ENCODE measurements around the gene RAD50.

The RAD50 gene

GRCh38 chr5:132667761-132668705 is 111.3 kb downstream of the RAD50 start:
- no peak overlapping the region for H3K27ac ChIP-seq (replicated peaks; ENCODE audit: low read length)
- H2BK5ac ChIP-seq (ENCODE audit: low read length) = no peak overlapping the region
- H3K23ac ChIP-seq (ENCODE audit: low read depth, low read length, poor library complexity) = no peak overlapping the region
- no peak overlapping the region for H3K4ac ChIP-seq (ENCODE audit: low read length)
- WGBS, 2 donors (ENCODE audit: extremely low coverage in 2 of 2, insufficient read length in 2 of 2, insufficient replicate concordance in 1 of 2) = no CpG with 5 or more reads among the region's 22 CpGs
- H3K18ac ChIP-seq (ENCODE audit: low read length) = peak overlapping the region; percentile 49
- no peak overlapping the region for H3K14ac ChIP-seq (ENCODE audit: low read length)
- peaks cover 7 to 14% of the 10 kb centered on the region in 2 donors for H3K4me1 ChIP-seq (ENCODE audit: control insufficient read depth in 2 of 2, insufficient read depth in 1 of 2, low read depth in 1 of 2, low read length in 2 of 2)
- H3K9ac ChIP-seq (ENCODE audit: low read depth, low read length, poor library complexity) = no peak overlapping the region
- no peaks in the 10 kb centered on the region for H3K79me1 ChIP-seq (ENCODE audit: low read depth, low read length)
- no peak overlapping the region for H4K91ac ChIP-seq (ENCODE audit: low read depth, low read length, poor library complexity)
- DNase-seq (ENCODE audit: low spot score) = no peak
- H2BK15ac ChIP-seq (ENCODE audit: low read length) = no peak overlapping the region
- H2BK120ac ChIP-seq (ENCODE audit: low read depth, low read length) = no peak overlapping the region
- no peak overlapping the region for H2BK12ac ChIP-seq (ENCODE audit: low read length)
- H3K27me3 ChIP-seq (ENCODE audit: control insufficient read depth in 3 of 3, insufficient read depth in 3 of 3, low read depth in 1 of 3, low read length in 3 of 3) = peaks cover 0 to 21% (median 0%) of the 10 kb centered on the region in 3 experiments
- no peak overlapping the region for H3K4me2 ChIP-seq (ENCODE audit: insufficient read depth, low read length, poor library complexity, severe bottlenecking)
- H3K9me3 ChIP-seq (replicated peaks in 1 of 2; ENCODE audit: control insufficient read depth in 2 of 2, insufficient read depth in 1 of 2, low read depth in 1 of 2, low read length in 2 of 2) = no peaks in the 10 kb centered on the region
- no peak overlapping the region for H2AK5ac ChIP-seq (ENCODE audit: low read depth, low read length)
- H3K36me3 ChIP-seq (replicated peaks in 1 of 2; ENCODE audit: control insufficient read depth in 2 of 2, insufficient read depth in 2 of 2, low read length in 2 of 2) = no peaks in the 10 kb centered on the region
- no peak overlapping the region for H4K8ac ChIP-seq (ENCODE audit: low read depth, low read length)
- H3K4me3 ChIP-seq (ENCODE audit: low read length in 2 of 2) = no peak overlapping the region
- H2AFZ ChIP-seq (ENCODE audit: low read length) = peak overlapping the region; percentile 6

- Histone ChIP-seq H2BK120ac (ENCODE audit: low read depth, low read length) (no peak overlapping the region), H3K23ac (ENCODE audit: low read depth, low read length, poor library complexity) (no peak overlapping the region), H2BK5ac (ENCODE audit: low read length) (no peak overlapping the region), H2AK5ac (ENCODE audit: low read depth, low read length) (no peak overlapping the region), H3K4me1 (ENCODE audit: control insufficient read depth in 2 of 2, insufficient read depth in 1 of 2, low read depth in 1 of 2, low read length in 2 of 2) (peaks cover 2 to 6% of the 10 kb centered on the region in 2 donors), H3K9me3 (replicated peaks in 1 of 2; ENCODE audit: control insufficient read depth in 2 of 2, insufficient read depth in 1 of 2, low read depth in 1 of 2, low read length in 2 of 2) (no peaks in the 10 kb centered on the region), H2BK15ac (ENCODE audit: low read length) (no peak overlapping the region), H3K4me3 (ENCODE audit: low read length in 2 of 2) (no peak overlapping the region), H3K36me3 (replicated peaks in 1 of 2; ENCODE audit: control insufficient read depth in 2 of 2, insufficient read depth in 2 of 2, low read length in 2 of 2) (no peaks in the 10 kb centered on the region), H3K79me1 (ENCODE audit: low read depth, low read length) (no peaks in the 10 kb centered on the region), H2BK12ac (ENCODE audit: low read length) (no peak overlapping the region), H3K18ac (ENCODE audit: low read length) (no peak overlapping the region), H3K27ac (replicated peaks; ENCODE audit: low read length) (no peak overlapping the region), H3K4me2 (ENCODE audit: insufficient read depth, low read length, poor library complexity, severe bottlenecking) (no peak overlapping the region), H2AFZ (ENCODE audit: low read length) (no peak overlapping the region), H4K8ac (ENCODE audit: low read depth, low read length) (no peak overlapping the region), H3K4ac (ENCODE audit: low read length) (no peak overlapping the region), H3K27me3 (ENCODE audit: control insufficient read depth in 3 of 3, insufficient read depth in 3 of 3, low read depth in 1 of 3, low read length in 3 of 3) (peaks cover 0 to 27% (median 0%) of the 10 kb centered on the region in 3 experiments), H4K91ac (ENCODE audit: low read depth, low read length, poor library complexity) (no peak overlapping the region), H3K14ac (ENCODE audit: low read length) (peak overlapping the region; percentile 42), H3K9ac (ENCODE audit: low read depth, low read length, poor library complexity) (no peak overlapping the region)
- no peak for DNase-seq (ENCODE audit: low spot score)
- no CpG with 5 or more reads among the region's 14 CpGs for WGBS, 2 donors (ENCODE audit: extremely low coverage in 2 of 2, insufficient read length in 2 of 2, insufficient replicate concordance in 1 of 2)
Measured at GRCh38 chr5:132668706-132669454, 112.1 kb downstream of the RAD50 start.

GRCh38 chr5:132669455-132669820 is 112.7 kb downstream of the RAD50 start:
- H2BK5ac ChIP-seq (ENCODE audit: low read length) = no peak overlapping the region
- H3K9ac ChIP-seq (ENCODE audit: low read depth, low read length, poor library complexity) = no peak overlapping the region
- H3K27ac ChIP-seq (replicated peaks; ENCODE audit: low read length) = no peak overlapping the region
- no peak overlapping the region for H2AK5ac ChIP-seq (ENCODE audit: low read depth, low read length)
- H3K4ac ChIP-seq (ENCODE audit: low read length) = no peak overlapping the region
- no peaks in the 10 kb centered on the region for H3K79me1 ChIP-seq (ENCODE audit: low read depth, low read length)
- no peak overlapping the region for H2BK120ac ChIP-seq (ENCODE audit: low read depth, low read length)
- no peak overlapping the region for H2BK15ac ChIP-seq (ENCODE audit: low read length)
- no peaks in the 10 kb centered on the region for H3K9me3 ChIP-seq (replicated peaks in 1 of 2; ENCODE audit: control insufficient read depth in 2 of 2, insufficient read depth in 1 of 2, low read depth in 1 of 2, low read length in 2 of 2)
- no peak overlapping the region for H3K4me2 ChIP-seq (ENCODE audit: insufficient read depth, low read length, poor library complexity, severe bottlenecking)
- H3K18ac ChIP-seq (ENCODE audit: low read length) = no peak overlapping the region
- H4K8ac ChIP-seq (ENCODE audit: low read depth, low read length) = no peak overlapping the region
- H3K14ac ChIP-seq (ENCODE audit: low read length) = peak overlapping the region; percentile 42
- H3K27me3 ChIP-seq (ENCODE audit: control insufficient read depth in 3 of 3, insufficient read depth in 3 of 3, low read depth in 1 of 3, low read length in 3 of 3) = peaks cover 0 to 32% (median 0%) of the 10 kb centered on the region in 3 experiments
- H3K4me1 ChIP-seq (ENCODE audit: control insufficient read depth in 2 of 2, insufficient read depth in 1 of 2, low read depth in 1 of 2, low read length in 2 of 2) = peaks cover 0 to 3% of the 10 kb centered on the region in 2 donors
- no peak overlapping the region for H4K91ac ChIP-seq (ENCODE audit: low read depth, low read length, poor library complexity)
- no peak overlapping the region for H2BK12ac ChIP-seq (ENCODE audit: low read length)
- WGBS, 2 donors (ENCODE audit: extremely low coverage in 2 of 2, insufficient read length in 2 of 2, insufficient replicate concordance in 1 of 2) = no CpG with 5 or more reads among the region's 7 CpGs
- no peak for DNase-seq (ENCODE audit: low spot score)
- no peak overlapping the region for H2AFZ ChIP-seq (ENCODE audit: low read length)
- H3K4me3 ChIP-seq (ENCODE audit: low read length in 2 of 2) = no peak overlapping the region
- H3K23ac ChIP-seq (ENCODE audit: low read depth, low read length, poor library complexity) = no peak overlapping the region
- no peaks in the 10 kb centered on the region for H3K36me3 ChIP-seq (replicated peaks in 1 of 2; ENCODE audit: control insufficient read depth in 2 of 2, insufficient read depth in 2 of 2, low read length in 2 of 2)
